HepG2 (cell line): ENCODE measurements around the gene CALCR. TPM values are rescaled to one million over a fixed set of nuclear protein-coding genes. Genes with fewer than 3 reads are reported as not detected.

Source experiments
- ATAC-seq: fragments of 200-7000 bp; cut with Tn5 transposase; 3 replicates; pipeline ENCODE4 v1.9.1; 2020; ENCODE audit warnings: mild to moderate bottlenecking, moderate library complexity
- BruUV-seq: library from RNA; stranded (reverse); fragments of 400-500 nt; replicated peaks from 2 replicates; lab custom pipeline; 2021; lab: Mats Ljungman, UMichigan
- CTCF ChIA-PET: fragments of 300-600 bp; formaldehyde crosslinking; extraction: SDS; loops from one replicate; lab custom pipeline; 2021; ENCODE audit warnings: low total read pairs, inconsistent platforms, low intra/inter-chr PET ratio; lab: Yijun Ruan, JAX
- POLR2A ChIA-PET: fragments of 350-600 bp; sonication (Branson Sonifier 250); formaldehyde crosslinking; loops from one replicate; lab custom pipeline; 2020; ENCODE audit warnings: antibody characterized with exemption, inconsistent platforms; lab: Yijun Ruan, JAX
- DNase-seq: peaks from one replicate; pipeline ENCODE4 v3.0.0-alpha.2; 2015; ENCODE audit warnings: low spot score
- FAIRE-seq: peaks from 3 replicates; lab custom pipeline; 2011; peaks lifted over from hg19 to GRCh38; lab: Jason Lieb, UNC
- H2AFZ ChIP-seq: one replicate; pipeline ENCODE4 v1.6.1; 2011; ENCODE audit warnings: low read length, inconsistent platforms
- H3K27ac ChIP-seq: fragments of 300-600 bp; 3 replicates; pipeline ENCODE4 v1.8.0; 2011; ENCODE audit warnings: mixed run types, mild to moderate bottlenecking, mixed read lengths, low read length, inconsistent platforms; ENCODE audit not compliant: insufficient read depth; ENCODE audit errors: extremely low read length
- H3K27me3 ChIP-seq, 2 experiments: fragments of 200-600 bp in 1 of 2; 2 replicates in 1 of 2; 3 replicates in 1 of 2; pipeline versions ENCODE4 v1.6.0 to v1.8.0; 2011; ENCODE audit warnings: low read length in 2 of 2, mild to moderate bottlenecking in 2 of 2, moderate library complexity in 2 of 2, inconsistent platforms in 1 of 2; ENCODE audit not compliant: insufficient read depth in 2 of 2, control insufficient read depth in 1 of 2
- H3K36me3 ChIP-seq, 2 experiments: fragments of 200-600 bp in 1 of 2; replicated peaks in 1 of 2; 2 replicates in 1 of 2; 3 replicates in 1 of 2; pipeline versions ENCODE4 v1.5.1 to v1.8.0; 2011; ENCODE audit warnings: low read length in 2 of 2, inconsistent platforms in 1 of 2; ENCODE audit not compliant: insufficient read depth in 2 of 2, control insufficient read depth in 1 of 2
- H3K4me1 ChIP-seq: 2 replicates; pipeline ENCODE4 v1.5.1; 2012; ENCODE audit warnings: low read length, inconsistent platforms; ENCODE audit not compliant: insufficient read depth
- H3K4me2 ChIP-seq: 2 replicates; pipeline ENCODE4 v1.6.0; 2011; ENCODE audit warnings: low read depth, low read length, inconsistent platforms
- H3K4me3 ChIP-seq, 3 experiments: fragments of 200-600 bp in 1 of 3; sonication (generic), shearing (Covaris generic) in 1 of 3; replicated peaks in 1 of 3; 2 replicates each; pipeline ENCODE4 v1.5.1; 2011 to 2016; ENCODE audit warnings: low read length in 3 of 3, inconsistent platforms in 2 of 3, low read depth in 2 of 3, mild to moderate bottlenecking in 2 of 3, control low read depth in 1 of 3, mixed read lengths in 1 of 3; ENCODE audit not compliant: insufficient read depth in 1 of 3
- H3K79me2 ChIP-seq: one replicate; pipeline ENCODE4 v1.6.1; 2011; ENCODE audit warnings: low read length, inconsistent platforms; ENCODE audit not compliant: insufficient read depth
- H3K9ac ChIP-seq: 2 replicates; pipeline ENCODE4 v1.6.0; 2011; ENCODE audit warnings: mild to moderate bottlenecking, low read depth, low read length, inconsistent platforms; ENCODE audit not compliant: insufficient read depth
- H3K9me3 ChIP-seq: 2 replicates; pipeline ENCODE4 v1.5.1; 2012; ENCODE audit warnings: mild to moderate bottlenecking, low read length
- H4K20me1 ChIP-seq: 2 replicates; pipeline ENCODE4 v1.6.0; 2011; ENCODE audit warnings: inconsistent platforms, mild to moderate bottlenecking, low read length, moderate library complexity; ENCODE audit not compliant: insufficient read depth
- MAFF ChIP-seq: IDR thresholded peaks from 2 replicates; pipeline ENCODE4 v1.6.1; 2011; ENCODE audit warnings: low read depth, low read length, improper control_type of control experiment
- MAFK ChIP-seq, 2 experiments: IDR thresholded peaks in 1 of 2; conservative IDR thresholded peaks in 1 of 2; 2 replicates each; pipeline ENCODE4 v1.6.1; 2011; ENCODE audit warnings: improper control_type of control experiment in 2 of 2, low read length in 2 of 2
- ZNF547 ChIP-seq: sonication (generic); formaldehyde crosslinking; IDR thresholded peaks from 2 replicates; pipeline ENCODE4 v1.5.1; 2020; ENCODE audit warnings: mild to moderate bottlenecking, missing genetic modification reagents
- WGBS: methylation state at CpG from one replicate; pipeline ENCODE4 v1.1.6; 2017; ENCODE audit warnings: low lambda C conversion rate; 5-methylcytosine and 5-hydroxymethylcytosine counted together
- in situ Hi-C: cut with HindIII; loops from 2 replicates; pipeline ENCODE4 v1.10.0; 2017; ENCODE audit warnings: low pct_unique_long_range_greater_than_20kb; ENCODE audit not compliant: extremely low pct_ligation_motif_present
- intact Hi-C: fragments of 100-400 bp; cut with micrococcal nuclease; formaldehyde crosslinking; loops from one replicate; pipeline ENCODE4 v1.10.0; 2022; ENCODE audit not compliant: unreplicated experiment
- polyA plus RNA-seq, 8 experiments: library from polyadenylated mRNA; depleted of rRNA in 3 of 8; stranded (reverse) in 7 of 8; unstranded in 1 of 8; fragments of >200 nt; fragmentation: Illumina TruSeq in 4 of 8; extraction: Trizol in 4 of 8; gene quantifications; 2 replicates each; pipeline versions ENCODE4 v1.2.1 to v1.2.3, GENCODE V29; 2011 to 2016; ENCODE audit warnings: low read depth in 4 of 8, missing spikeins in 1 of 8, mixed read lengths in 1 of 8; ENCODE audit not compliant: insufficient read depth in 1 of 8
- total RNA-seq, 5 experiments: library from RNA; depleted of rRNA; stranded (reverse); fragments of >200 nt; fragmentation: Illumina TruSeq; extraction: Trizol; gene quantifications; 2 replicates each; pipeline ENCODE4 v1.2.3, GENCODE V29; 2016; ENCODE audit warnings: low read depth in 1 of 5
- TF ChIP-seq, protein P1 (sequence below): sonication (generic); formaldehyde crosslinking; IDR thresholded peaks from 2 replicates; pipeline ENCODE4 v1.8.1; 2023; ENCODE audit warnings: mild to moderate bottlenecking, inconsistent platforms, moderate library complexity, missing genetic modification reagents, borderline replicate concordance

The CALCR gene
- total and polyA plus RNA-seq, 2 of the 13 experiments (the other 11 are each of a cell fraction or from before 2014, with no cell fraction given): not detected

DNA sequence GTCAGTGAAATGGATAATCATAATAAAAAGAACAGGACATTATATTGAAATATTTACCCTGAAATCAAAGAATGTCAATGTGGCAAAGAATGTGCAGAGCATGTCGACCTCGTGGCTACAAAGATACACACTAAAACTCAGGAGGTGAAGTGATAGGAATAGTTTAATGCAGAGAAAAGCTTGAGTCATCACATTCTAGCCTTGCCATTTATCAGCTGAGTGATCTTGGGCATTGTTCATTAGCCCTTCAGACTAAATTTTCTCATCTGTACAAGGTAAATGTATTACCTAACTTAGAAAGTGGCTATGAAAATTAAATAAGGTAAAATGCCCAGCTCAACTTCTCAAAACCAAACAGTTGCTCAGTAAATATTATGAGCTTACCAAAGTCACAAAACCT lies 22.6 kb downstream of the CALCR start:
- no peaks in the 10 kb centered on the region for H3K27me3 ChIP-seq
- in situ Hi-C loops: loop anchor here (5.0 kb wide), 1 partner anchor 305 kb away; no protein-coding TSS in a partner anchor
- no peak overlapping the region for H3K4me2 ChIP-seq
- no peak overlapping the region for H3K27ac ChIP-seq
- H3K9me3 ChIP-seq: no peaks in the 10 kb centered on the region
- H4K20me1 ChIP-seq: no peaks in the 10 kb centered on the region
- no peak overlapping the region for H3K4me3 ChIP-seq
- no peaks in the 10 kb centered on the region for H3K79me2 ChIP-seq
- CTCF ChIA-PET: interaction anchor here (0.8 to 2.8 kb wide), 2 partner anchors 109 to 306 kb away, joined by 3 to 15 read pairs; no protein-coding TSS in a partner anchor
- FAIRE-seq: no peak
- TF ChIP-seq MAFK (conservative IDR thresholded peaks at IDR 0.05 in 1 of 2, IDR thresholded peaks at IDR 0.05 in 1 of 2; ENCODE audit: low read length in 2 of 2): peak in 1 of 2 experiments; percentile 60; a peak in 3 of 4 replicates
- TF ChIP-seq, protein P1, sequence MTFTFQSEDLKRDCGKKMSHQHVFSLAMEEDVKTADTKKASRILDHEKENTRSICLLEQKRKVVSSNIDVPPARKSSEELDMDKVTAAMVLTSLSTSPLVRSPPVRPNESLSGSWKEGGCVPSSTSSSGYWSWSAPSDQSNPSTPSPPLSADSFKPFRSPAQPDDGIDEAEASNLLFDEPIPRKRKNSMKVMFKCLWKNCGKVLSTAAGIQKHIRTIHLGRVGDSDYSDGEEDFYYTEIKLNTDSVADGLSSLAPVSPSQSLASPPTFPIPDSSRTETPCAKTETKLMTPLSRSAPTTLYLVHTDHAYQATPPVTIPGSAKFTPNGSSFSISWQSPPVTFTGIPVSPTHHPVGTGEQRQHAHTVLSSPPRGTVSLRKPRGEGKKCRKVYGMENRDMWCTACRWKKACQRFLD (CRISPR knock-in tag): no peak
- TF ChIP-seq MAFF: peak; percentile 40; the same call in 1 of the 2 replicates
- TF ChIP-seq ZNF547 (CRISPR knock-in tag): no peak
- TF ChIP-seq, all 625 proteins: peak for 2
- POLR2A ChIA-PET: no interaction called here
- H2AFZ ChIP-seq: no peak overlapping the region
- DNase-seq: no peak
- intact Hi-C loops: loop anchor here (1.0 to 5.0 kb wide), 3 partner anchors 110 to 460 kb away; no protein-coding TSS in a partner anchor
- no peaks in the 10 kb centered on the region for H3K36me3 ChIP-seq
- H3K9ac ChIP-seq: no peak overlapping the region
- 0% methylated on average over 2 of the region's 2 CpGs for WGBS
- no peaks in the 10 kb centered on the region for H3K4me1 ChIP-seq
- BruUV-seq: no TSS peak
- no peak for ATAC-seq

- H3K9ac ChIP-seq: no peak overlapping the region
- H3K9me3 ChIP-seq: no peaks in the 10 kb centered on the region
- ChIA-PET CTCF (interaction anchor here (0.8 to 2.8 kb wide), 2 partner anchors 108 to 306 kb away, joined by 3 to 15 read pairs; no protein-coding TSS in a partner anchor), POLR2A (no interaction called here)
- H3K4me1 ChIP-seq: no peaks in the 10 kb centered on the region
- ATAC-seq: peak; percentile 57
- no peaks in the 10 kb centered on the region for H3K27me3 ChIP-seq
- peak; percentile 68 for FAIRE-seq
- WGBS: 6% methylated on average over 6 of the region's 6 CpGs
- H3K4me3 ChIP-seq: no peak overlapping the region
- peak; percentile 17 for DNase-seq
- in situ Hi-C loops: loop anchor here (5.0 kb wide), 1 partner anchor 304 kb away; no protein-coding TSS in a partner anchor
- no peaks in the 10 kb centered on the region for H4K20me1 ChIP-seq
- no peak overlapping the region for H2AFZ ChIP-seq
- no peaks in the 10 kb centered on the region for H3K79me2 ChIP-seq
- no peak overlapping the region for H3K4me2 ChIP-seq
- BruUV-seq: no TSS peak
- intact Hi-C loops: loop anchor here (1.0 to 5.0 kb wide), 3 partner anchors 109 to 459 kb away; no protein-coding TSS in a partner anchor
- H3K27ac ChIP-seq: no peak overlapping the region
- H3K36me3 ChIP-seq: no peaks in the 10 kb centered on the region
These were observed 23.2 kb downstream of the CALCR start for GRCh38 chr7:93551063-93551895.
